SU-DHL-6 (cell line): ENCODE results near the gene KRT75.

Experiments
- H2AFZ ChIP-seq: fragments of 200-600 bp; sonication (generic); 2 replicates; pipeline ENCODE4 v1.6.1; 2014; ENCODE audit warnings: low read depth, mild to moderate bottlenecking, moderate library complexity, mixed read lengths, antibody characterized with exemption, low read length; ENCODE audit not compliant: severe bottlenecking
- H3F3A ChIP-seq: fragments of 200-600 bp; shearing (Covaris generic); 2 replicates; pipeline ENCODE4 v1.6.0; 2016; ENCODE audit warnings: antibody characterized with exemption, mild to moderate bottlenecking; ENCODE audit not compliant: insufficient read depth
- H3K27ac ChIP-seq: fragments of 200-600 bp; sonication (generic); 2 replicates; pipeline ENCODE4 v1.5.1; 2016; ENCODE audit warnings: low read depth, mild to moderate bottlenecking, low read length, moderate library complexity, mixed read lengths
- H3K27me3 ChIP-seq: fragments of 200-600 bp; sonication (generic), shearing (Covaris generic); 2 replicates; pipeline ENCODE4 v1.6.0; 2014; ENCODE audit warnings: mild to moderate bottlenecking, low read length
- H3K36me3 ChIP-seq: fragments of 200-600 bp; sonication (generic); 2 replicates; pipeline ENCODE4 v1.6.1; 2014; ENCODE audit warnings: mild to moderate bottlenecking, low read length, mixed read lengths
- H3K4me2 ChIP-seq: fragments of 300-600, 200-600 bp; shearing (Covaris generic), sonication (generic); 2 replicates; pipeline ENCODE4 v1.6.0; 2014; ENCODE audit warnings: low read length, low read depth, mild to moderate bottlenecking; ENCODE audit not compliant: poor library complexity, severe bottlenecking
- H3K4me3 ChIP-seq: fragments of 200-600 bp; sonication (generic); 2 replicates; pipeline ENCODE4 v1.5.1; 2014; ENCODE audit warnings: antibody characterized with exemption, low read length, mild to moderate bottlenecking, mixed read lengths; ENCODE audit not compliant: insufficient read depth, poor library complexity, severe bottlenecking
- H3K79me2 ChIP-seq: fragments of 200-600 bp; sonication (generic); 2 replicates; pipeline ENCODE4 v1.6.1; 2014; ENCODE audit warnings: mild to moderate bottlenecking, low read length, moderate library complexity; ENCODE audit not compliant: insufficient read depth
- H3K9ac ChIP-seq: fragments of 200-600 bp; sonication (generic); 2 replicates; pipeline ENCODE4 v1.7.0; 2014; ENCODE audit warnings: mild to moderate bottlenecking, low read length
- H3K9me2 ChIP-seq: fragments of 200-600 bp; sonication (generic); replicated peaks from 2 replicates; pipeline ENCODE4 v1.6.1; 2014; ENCODE audit warnings: low read length; ENCODE audit not compliant: insufficient read depth
- H3K9me3 ChIP-seq: fragments of 200-600 bp; sonication (generic); 2 replicates; pipeline ENCODE4 v1.6.1; 2014; ENCODE audit warnings: low read length, mixed read lengths; ENCODE audit not compliant: insufficient read depth
- H4K20me1 ChIP-seq: fragments of 200-600 bp; sonication (generic); 2 replicates; pipeline ENCODE4 v1.6.1; 2014; ENCODE audit warnings: low read depth, mild to moderate bottlenecking, antibody characterized with exemption, low read length, moderate library complexity, mixed read lengths
- CTCF ChIP-seq: fragments of 200-600 bp; sonication (generic); IDR thresholded peaks from one replicate; pipeline ENCODE4 v1.5.1; 2017; ENCODE audit warnings: antibody characterized with exemption, mild to moderate bottlenecking, low read length, moderate library complexity; ENCODE audit not compliant: insufficient read depth, poor library complexity, severe bottlenecking
- EZH2phosphoT487 ChIP-seq: fragments of 200-600 bp; sonication (generic), shearing (Covaris generic); conservative IDR thresholded peaks from 2 replicates; pipeline ENCODE4 v1.6.1; 2018; ENCODE audit warnings: mild to moderate bottlenecking, antibody characterized with exemption, low read length, moderate library complexity, mixed read lengths

KRT75 gene

GRCh38 chr12:52387859-52388258 is 46.3 kb downstream of the KRT75 start:
- H3F3A ChIP-seq: no peaks in the 10 kb centered on the region
- no peak overlapping the region for H3K4me3 ChIP-seq
- H4K20me1 ChIP-seq: no peaks in the 10 kb centered on the region
- H3K9me2 ChIP-seq: no peaks in the 10 kb centered on the region
- no peak for TF ChIP-seq EZH2phosphoT487
- no peak for TF ChIP-seq CTCF
- no peaks in the 10 kb centered on the region for H3K36me3 ChIP-seq
- no peak overlapping the region for H3K4me2 ChIP-seq
- H3K27ac ChIP-seq: no peak overlapping the region
- H2AFZ ChIP-seq: no peak overlapping the region
- H3K27me3 ChIP-seq: no peaks in the 10 kb centered on the region
- no peak overlapping the region for H3K9ac ChIP-seq
- no peaks in the 10 kb centered on the region for H3K9me3 ChIP-seq
- H3K79me2 ChIP-seq: no peaks in the 10 kb centered on the region

- Histone ChIP-seq H3K36me3 (no peaks in the 10 kb centered on the region), H3K27me3 (no peaks in the 10 kb centered on the region)
- TF ChIP-seq CTCF (no peak), EZH2phosphoT487 (no peak)
Measured at GRCh38 chr12:52385226-52385702, 48.9 kb downstream of the KRT75 start, which contains the start of gene KRT84. KRT84 (minus strand) TSS chr12:52385652; CDS start chr12:52385585, 67 bp downstream.

GRCh38 chr12:52383331-52383730 is 50.8 kb downstream of the KRT75 start:
- Histone ChIP-seq H4K20me1 (no peaks in the 10 kb centered on the region), H3F3A (no peaks in the 10 kb centered on the region), H3K4me3 (no peak overlapping the region), H3K9me3 (no peaks in the 10 kb centered on the region), H3K79me2 (no peaks in the 10 kb centered on the region), H2AFZ (no peak overlapping the region), H3K4me2 (no peak overlapping the region), H3K27me3 (no peaks in the 10 kb centered on the region), H3K27ac (no peak overlapping the region), H3K9ac (no peak overlapping the region), H3K9me2 (no peaks in the 10 kb centered on the region), H3K36me3 (no peaks in the 10 kb centered on the region)
- TF ChIP-seq EZH2phosphoT487: no peak
- no peak for TF ChIP-seq CTCF

More at GRCh38 chr12:52385226-52385702, 48.9 kb downstream of the KRT75 start, which contains the start of gene KRT84:
- Histone ChIP-seq H3F3A (no peaks in the 10 kb centered on the region), H4K20me1 (no peaks in the 10 kb centered on the region), H3K4me2 (no peak within 1 kb of the TSS), H3K9me2 (no peaks in the 10 kb centered on the region), H3K9ac (no peak within 1 kb of the TSS), H3K79me2 (no peaks in the 10 kb centered on the region), H3K9me3 (no peaks in the 10 kb centered on the region), H2AFZ (no peak within 1 kb of the TSS), H3K27ac (no peak within 1 kb of the TSS), H3K4me3 (no peak within 1 kb of the TSS)
